T-helper 1 cell treated with Interleukin-12 subunit alpha and Interleukin-12 subunit beta and Interleukin-4 antibody, amounts not matched to agents 30 ng/mL and 1 ng/mL, for 36 hours (primary cell): ENCODE measurements around the gene PPP1R37. TPM values are rescaled to one million over a fixed set of nuclear protein-coding genes. Genes with fewer than 3 reads are reported as not detected.
"Not testable (repeated sequence)": the region's sequence is repeated elsewhere in the genome, so short reads cannot be mapped to it uniquely, and the experiment has no call there.

Experiments used
- intact Hi-C: fragments of 100-400 bp; cut with micrococcal nuclease; formaldehyde crosslinking; loops from one replicate; pipeline ENCODE4 v1.15.1; 2024
- total RNA-seq: library from RNA; stranded (reverse); gene quantifications from 2 replicates; pipeline ENCODE4 v1.2.3, GENCODE V29; 2022

The PPP1R37 gene
- total RNA-seq, 1 donor from 2014 or later: 21.5 TPM

GRCh38 chr19:45112111-45112827, 19.3 kb downstream of the PPP1R37 start:
- intact Hi-C loops: no loop called here

- intact Hi-C loops: no loop called here
Measured at GRCh38 chr19:45113628-45114027, 20.6 kb downstream of the PPP1R37 start.

DNA sequence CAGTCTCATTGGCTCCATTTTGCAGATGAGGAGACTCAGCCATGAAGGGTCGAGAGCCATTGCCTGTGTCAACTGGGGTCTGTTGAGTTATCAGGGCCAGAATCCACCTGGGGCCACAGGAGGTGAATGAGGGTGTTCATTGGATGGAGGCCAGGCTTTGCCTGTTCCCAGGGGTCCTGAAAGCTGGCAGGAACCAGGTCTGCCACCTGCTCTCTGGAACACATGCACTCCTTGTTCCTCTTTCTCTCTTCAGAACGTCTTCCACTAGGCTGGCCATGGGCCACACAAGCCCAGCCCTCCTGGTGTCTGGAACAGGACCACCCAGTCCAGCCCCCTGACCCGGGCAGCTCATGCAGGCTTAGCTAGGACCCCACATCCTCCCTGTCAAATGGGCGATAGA, 21.1 kb downstream of the PPP1R37 start:
- intact Hi-C loops: no loop called here

GRCh38 chr19:45115809-45116615, 23.0 kb downstream of the PPP1R37 start:
- intact Hi-C loops: no loop called here

GRCh38 chr19:45117167-45117594, 24.2 kb downstream of the PPP1R37 start:
- intact Hi-C loops: no loop called here

- intact Hi-C loops: no loop called here
Measured at GRCh38 chr19:45117671-45118070, 24.7 kb downstream of the PPP1R37 start.

- intact Hi-C loops: no loop called here
Measured at GRCh38 chr19:45118106-45118505, 25.1 kb downstream of the PPP1R37 start.

GRCh38 chr19:45118591-45119355, 25.8 kb downstream of the PPP1R37 start:
- intact Hi-C loops: not testable (repeated sequence)

DNA sequence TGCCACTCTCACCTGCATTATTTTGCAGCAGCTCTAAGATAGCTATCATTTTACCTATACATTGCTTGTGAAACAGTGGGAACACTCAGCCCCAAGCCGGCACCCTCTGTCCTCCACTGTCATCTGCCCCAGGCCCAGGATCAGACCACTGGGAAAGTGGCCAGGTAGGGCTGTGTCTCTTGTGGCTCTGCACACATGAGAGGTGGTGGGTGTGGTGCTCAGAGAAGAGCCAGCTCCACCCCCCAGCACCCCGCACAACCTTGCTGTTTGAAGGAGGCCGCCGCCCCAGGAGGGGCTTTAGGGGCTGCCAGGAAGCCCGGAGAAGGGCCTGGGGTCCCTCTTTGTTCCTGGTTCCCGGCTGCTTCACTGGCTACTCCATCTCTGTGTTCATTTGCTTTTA, 26.6 kb downstream of the PPP1R37 start:
- intact Hi-C loops: no loop called here

DNA sequence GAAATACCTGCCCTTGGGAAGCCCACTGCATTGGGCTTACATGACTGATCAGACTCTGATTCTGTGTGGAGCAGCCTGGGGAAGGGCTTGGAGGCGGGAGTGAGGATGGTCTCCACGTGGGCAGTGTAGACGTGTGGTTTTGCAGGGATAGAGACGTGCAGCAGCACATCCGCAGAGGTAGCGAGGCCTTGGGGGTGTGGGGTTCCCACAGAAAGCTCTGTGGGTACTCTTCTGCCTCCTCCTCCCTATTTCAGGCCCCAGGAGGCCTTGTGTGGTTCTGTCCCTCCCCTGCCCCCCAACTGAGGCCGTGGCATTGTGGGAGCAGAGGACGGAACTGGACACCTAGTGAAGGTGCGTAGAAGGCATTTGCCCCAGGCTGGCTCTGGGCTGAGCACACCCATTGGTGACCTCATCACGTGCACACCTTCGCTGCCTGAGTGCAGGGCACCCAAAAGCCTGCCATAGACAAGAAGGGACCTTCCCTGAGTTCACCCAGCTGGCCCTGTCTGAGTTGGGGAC, 28.9 kb downstream of the PPP1R37 start:
- intact Hi-C loops: no loop called here

GRCh38 chr19:45122832-45123231, 29.9 kb downstream of the PPP1R37 start:
- intact Hi-C loops: no loop called here

GRCh38 chr19:45123440-45123850, 30.5 kb downstream of the PPP1R37 start:
- intact Hi-C loops: no loop called here

- intact Hi-C loops: no loop called here
Measured at GRCh38 chr19:45124021-45124420, 31.0 kb downstream of the PPP1R37 start.

DNA sequence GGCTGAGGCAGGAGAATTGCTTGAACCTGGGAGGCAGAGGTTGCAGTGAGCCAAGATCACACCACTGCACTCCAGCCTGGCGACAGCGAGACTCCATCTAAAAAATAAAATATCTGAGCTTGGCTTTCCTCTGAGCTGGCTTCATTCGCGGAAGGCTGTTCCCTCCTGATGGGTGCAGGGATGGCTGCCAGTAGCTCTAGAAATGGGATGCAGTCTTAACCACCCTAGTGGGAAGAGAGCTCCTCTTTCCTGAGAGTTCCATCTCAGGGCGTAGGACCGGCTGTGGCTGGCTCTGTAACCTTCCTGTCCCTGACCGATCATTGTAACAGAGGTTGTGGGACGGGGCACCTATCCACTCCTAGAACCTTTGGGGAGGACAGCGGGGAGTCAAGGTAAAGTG, 32.4 kb downstream of the PPP1R37 start:
- intact Hi-C loops: no loop called here

- intact Hi-C loops: loop anchor here (1.0 to 2.0 kb wide), 6 partner anchors 33 to 137 kb away; partner anchors contain the start of gene PPP1R37
Measured at GRCh38 chr19:45125975-45126493, 33.1 kb downstream of the PPP1R37 start.

DNA sequence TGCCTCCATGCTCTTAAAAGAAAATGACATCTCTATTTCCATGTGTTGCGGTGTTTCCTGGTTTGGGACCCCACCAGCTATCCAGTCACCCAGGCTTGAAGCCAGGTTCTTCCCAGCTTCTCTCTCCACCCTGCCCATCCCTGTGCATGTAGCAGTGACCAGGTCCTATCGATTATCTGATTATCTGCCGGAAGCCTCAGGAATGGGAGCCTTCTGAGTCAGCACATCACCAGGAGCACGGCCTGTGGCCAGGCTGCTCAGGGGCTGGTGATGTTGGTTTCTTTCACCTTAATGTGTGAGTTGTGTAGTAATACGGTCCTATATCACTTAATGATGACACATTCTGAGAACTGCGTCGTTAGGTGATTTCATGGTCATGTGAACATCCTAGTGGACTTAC, 33.7 kb downstream of the PPP1R37 start:
- intact Hi-C loops: loop anchor here (1.0 to 2.0 kb wide), 6 partner anchors 34 to 137 kb away; partner anchors contain the start of gene PPP1R37

- intact Hi-C loops: no loop called here
Measured at GRCh38 chr19:45128146-45128545, 35.2 kb downstream of the PPP1R37 start.

- intact Hi-C loops: no loop called here
Measured at GRCh38 chr19:45128806-45129205, 35.8 kb downstream of the PPP1R37 start.

DNA sequence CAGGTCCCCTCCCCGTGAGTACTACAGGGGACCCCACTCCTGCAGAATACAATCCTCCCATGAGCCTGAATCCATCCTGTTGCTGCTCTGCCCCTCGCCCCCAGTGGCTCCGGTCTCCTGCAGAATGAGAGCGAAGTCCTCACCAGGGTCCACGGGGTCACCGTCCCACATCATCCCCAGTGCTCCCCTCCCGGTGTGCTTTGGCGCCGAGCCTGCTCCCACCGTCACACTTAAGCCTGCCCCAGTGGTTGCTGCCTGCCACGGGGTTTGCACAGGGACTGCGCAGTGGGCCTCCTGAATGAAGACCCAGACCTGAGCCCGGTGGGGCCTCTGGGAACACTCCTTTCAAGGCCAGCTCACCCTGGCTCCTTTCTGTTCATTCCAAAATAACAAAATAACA, 37.3 kb downstream of the PPP1R37 start:
- intact Hi-C loops: no loop called here

- intact Hi-C loops: no loop called here
Measured at GRCh38 chr19:45130888-45131615, 38.1 kb downstream of the PPP1R37 start.

DNA sequence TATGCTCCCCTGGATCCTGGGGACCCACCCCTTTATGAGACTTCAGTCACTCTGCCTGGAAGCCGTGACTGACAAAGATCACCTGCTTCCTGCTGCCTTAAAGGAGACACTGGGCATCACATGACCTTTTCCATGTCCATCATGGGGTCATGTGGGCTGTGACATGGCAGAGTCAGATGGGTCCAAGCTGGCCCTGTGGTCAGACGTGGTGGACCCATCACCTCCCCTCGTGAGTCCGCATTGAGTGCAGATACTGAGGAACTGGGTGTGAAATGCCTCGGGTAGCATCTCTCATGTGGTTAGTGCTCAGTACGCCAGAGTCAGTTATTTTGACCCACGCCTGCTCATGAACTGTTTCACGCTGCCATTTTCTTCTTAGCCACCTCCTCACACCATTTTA, 40.7 kb downstream of the PPP1R37 start:
- intact Hi-C loops: no loop called here
